Suprapubic skin (tissue), 3 donors: ENCODE data around the gene ASB16.

Experiments used
- POLR2A ChIP-seq, 2 donors: fragments of 450-650 bp; IDR thresholded peaks; one replicate each; pipeline ENCODE4 v1.6.1; 2017; ENCODE audit warnings: antibody characterized with exemption in 2 of 2, mild to moderate bottlenecking in 2 of 2, moderate library complexity in 2 of 2
- TF ChIP-seq, protein P1 (sequence below), 2 donors: fragments of 200-600 bp in 1 of 2; fragments of 450-650 bp in 1 of 2; sonication (generic) in 1 of 2; IDR thresholded peaks; one replicate each; pipeline ENCODE4 v1.5.1; 2016 to 2019; ENCODE audit warnings: antibody characterized with exemption in 2 of 2, mild to moderate bottlenecking in 1 of 2, moderate library complexity in 1 of 2

DNA sequence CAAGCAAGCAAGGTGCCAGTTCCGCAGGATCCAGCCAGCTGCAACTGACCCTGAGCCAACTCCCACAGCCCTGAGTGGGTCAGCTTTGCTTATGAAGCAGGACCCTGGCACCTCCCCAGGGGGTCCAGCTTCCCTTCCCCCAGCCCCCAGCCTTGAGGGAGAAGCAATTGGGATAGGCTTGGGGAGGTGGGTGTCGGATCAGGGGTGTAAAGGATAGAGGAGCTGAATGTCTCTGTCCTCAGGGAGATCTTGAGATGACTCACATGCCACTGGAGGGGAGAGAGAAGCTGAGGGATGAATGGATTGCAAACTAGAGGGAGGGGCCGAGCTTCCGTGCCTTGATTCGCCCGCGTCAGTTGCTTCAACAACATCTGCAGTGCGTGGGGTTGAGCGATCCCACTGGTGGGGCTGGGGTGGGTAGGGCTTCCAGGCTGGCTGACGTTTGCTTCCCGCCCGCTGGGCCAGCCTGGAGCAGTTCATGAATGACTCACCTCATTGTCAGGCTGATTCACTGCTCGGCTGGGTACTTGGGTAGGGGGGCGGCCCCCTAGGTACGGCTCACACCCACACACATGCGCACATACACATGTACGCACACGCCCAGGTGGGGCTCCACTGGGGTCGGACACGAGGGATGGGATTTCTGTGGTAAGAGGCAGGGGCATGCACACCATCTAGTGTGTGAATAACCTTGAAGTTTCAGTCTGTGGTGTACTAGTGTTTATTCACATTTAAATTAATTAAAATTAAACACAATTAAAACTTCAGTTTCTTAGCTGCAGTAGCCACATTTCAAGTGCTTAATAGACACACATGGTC is 32.4 kb upstream of the ASB16 start:
- TF ChIP-seq, protein P1, sequence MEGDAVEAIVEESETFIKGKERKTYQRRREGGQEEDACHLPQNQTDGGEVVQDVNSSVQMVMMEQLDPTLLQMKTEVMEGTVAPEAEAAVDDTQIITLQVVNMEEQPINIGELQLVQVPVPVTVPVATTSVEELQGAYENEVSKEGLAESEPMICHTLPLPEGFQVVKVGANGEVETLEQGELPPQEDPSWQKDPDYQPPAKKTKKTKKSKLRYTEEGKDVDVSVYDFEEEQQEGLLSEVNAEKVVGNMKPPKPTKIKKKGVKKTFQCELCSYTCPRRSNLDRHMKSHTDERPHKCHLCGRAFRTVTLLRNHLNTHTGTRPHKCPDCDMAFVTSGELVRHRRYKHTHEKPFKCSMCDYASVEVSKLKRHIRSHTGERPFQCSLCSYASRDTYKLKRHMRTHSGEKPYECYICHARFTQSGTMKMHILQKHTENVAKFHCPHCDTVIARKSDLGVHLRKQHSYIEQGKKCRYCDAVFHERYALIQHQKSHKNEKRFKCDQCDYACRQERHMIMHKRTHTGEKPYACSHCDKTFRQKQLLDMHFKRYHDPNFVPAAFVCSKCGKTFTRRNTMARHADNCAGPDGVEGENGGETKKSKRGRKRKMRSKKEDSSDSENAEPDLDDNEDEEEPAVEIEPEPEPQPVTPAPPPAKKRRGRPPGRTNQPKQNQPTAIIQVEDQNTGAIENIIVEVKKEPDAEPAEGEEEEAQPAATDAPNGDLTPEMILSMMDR (IDR thresholded peaks at IDR 0.05) = no peak
- TF ChIP-seq POLR2A (IDR thresholded peaks at IDR 0.05) = no peak
